ENCODE measurements around the gene PRUNE2.
"Not testable (repeated sequence)": the region's sequence is repeated elsewhere in the genome, so short reads cannot be mapped to it uniquely, and the experiment has no call there.

DNA sequence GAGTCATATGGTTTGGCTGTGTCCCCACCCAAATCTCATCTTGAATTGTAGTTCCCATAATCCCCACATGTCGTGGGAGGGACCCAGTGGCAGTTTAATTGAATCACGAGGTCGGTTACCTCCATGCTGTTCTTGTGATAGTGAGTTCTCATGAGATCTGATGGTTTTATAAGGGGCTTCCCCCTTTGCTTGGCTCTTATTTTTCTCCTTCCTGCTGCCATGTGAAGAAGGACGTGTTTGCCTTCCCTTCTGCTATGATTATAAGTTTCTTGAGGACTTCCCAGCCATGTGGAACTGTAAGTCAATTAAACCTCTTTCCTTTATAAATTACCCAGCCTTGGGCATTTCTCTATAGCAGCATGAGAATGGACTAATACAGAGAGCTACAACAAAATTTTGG, 163.0 kb downstream of the PRUNE2 start:
- TF ChIP-seq CTCF, POLR2A (IDR thresholded peaks at IDR 0.05): not testable (repeated sequence)

All from heart left ventricle (tissue), 13 donors.